ENCODE results near the gene CTAGE9. TPM values are rescaled to one million over a fixed set of nuclear protein-coding genes. Genes with fewer than 3 reads are reported as not detected.

CTAGE9 gene
- total and polyA plus RNA-seq, 2 donors (not counting 1 experiment from before 2014, with no cell fraction given), result not detected

GRCh38 chr6:131694832-131695426 lies 15.9 kb downstream of the CTAGE9 start:
- intact Hi-C loops (cut with micrococcal nuclease), result loop anchor here (1.0 kb wide), 1 partner anchor 215 kb away; no protein-coding TSS in a partner anchor
- TF ChIP-seq, protein P1, sequence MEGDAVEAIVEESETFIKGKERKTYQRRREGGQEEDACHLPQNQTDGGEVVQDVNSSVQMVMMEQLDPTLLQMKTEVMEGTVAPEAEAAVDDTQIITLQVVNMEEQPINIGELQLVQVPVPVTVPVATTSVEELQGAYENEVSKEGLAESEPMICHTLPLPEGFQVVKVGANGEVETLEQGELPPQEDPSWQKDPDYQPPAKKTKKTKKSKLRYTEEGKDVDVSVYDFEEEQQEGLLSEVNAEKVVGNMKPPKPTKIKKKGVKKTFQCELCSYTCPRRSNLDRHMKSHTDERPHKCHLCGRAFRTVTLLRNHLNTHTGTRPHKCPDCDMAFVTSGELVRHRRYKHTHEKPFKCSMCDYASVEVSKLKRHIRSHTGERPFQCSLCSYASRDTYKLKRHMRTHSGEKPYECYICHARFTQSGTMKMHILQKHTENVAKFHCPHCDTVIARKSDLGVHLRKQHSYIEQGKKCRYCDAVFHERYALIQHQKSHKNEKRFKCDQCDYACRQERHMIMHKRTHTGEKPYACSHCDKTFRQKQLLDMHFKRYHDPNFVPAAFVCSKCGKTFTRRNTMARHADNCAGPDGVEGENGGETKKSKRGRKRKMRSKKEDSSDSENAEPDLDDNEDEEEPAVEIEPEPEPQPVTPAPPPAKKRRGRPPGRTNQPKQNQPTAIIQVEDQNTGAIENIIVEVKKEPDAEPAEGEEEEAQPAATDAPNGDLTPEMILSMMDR (IDR thresholded peaks at IDR 0.05), result peak; percentile 74
- TF ChIP-seq EZH2 (IDR thresholded peaks at IDR 0.05; ENCODE audit: borderline replicate concordance, insufficient read depth, low read depth, low read length, poor library complexity, severe bottlenecking), result no peak
- Histone ChIP-seq H3K36me3 (replicated peaks in 1 of 2; ENCODE audit: control extremely low read depth in 1 of 2, control insufficient read depth in 1 of 2, extremely low read depth in 1 of 2, insufficient read depth in 2 of 2, low read length in 1 of 2) (no peaks in the 10 kb centered on the region), H3K9ac (ENCODE audit: low read length) (no peak overlapping the region), H3K4me1 (ENCODE audit: control insufficient read depth in 2 of 2, insufficient read depth in 2 of 2, low read length in 2 of 2) (peaks cover 18 to 24% of the 10 kb centered on the region in 2 donors), H3K9me3 (ENCODE audit: control extremely low read depth in 1 of 3, control insufficient read depth in 2 of 3, insufficient read depth in 1 of 3, low read length in 2 of 3) (no peaks in the 10 kb centered on the region), H3K79me2 (ENCODE audit: control insufficient read depth, insufficient read depth, low read length) (no peaks in the 10 kb centered on the region), H3K27me3 (replicated peaks in 1 of 4; ENCODE audit: control extremely low read depth in 1 of 4, control insufficient read depth in 3 of 4, insufficient read depth in 4 of 4, low read length in 3 of 4) (no peaks in the 10 kb centered on the region), H3K4me3 (ENCODE audit: control extremely low read depth in 1 of 5, extremely low read depth in 1 of 5, insufficient read depth in 1 of 5, low read depth in 2 of 5, low read length in 4 of 5) (no peak overlapping the region), H4K20me1 (ENCODE audit: control insufficient read depth, insufficient read depth, low read length, poor library complexity, severe bottlenecking) (no peaks in the 10 kb centered on the region), H3K27ac (ENCODE audit: low read length in 2 of 2) (no peak overlapping the region), H2AFZ (ENCODE audit: insufficient read depth, low read depth, low read length, poor library complexity, severe bottlenecking) (no peak overlapping the region), H3K4me2 (replicated peaks; ENCODE audit: low read depth, low read length, poor library complexity, severe bottlenecking) (no peak overlapping the region)
- ChIA-PET POLR2A (no interaction called here), CTCF (interaction anchor here (1.0 to 4.2 kb wide), 10 partner anchors 11 to 523 kb away, joined by 3 to 72 read pairs (median 4); partner anchors contain the start of gene MED23)
- H3K4me1 Mint-ChIP-seq, result peaks cover 21% of the 10 kb centered on the region
- no peak overlapping the region for H3K4me3 Mint-ChIP-seq
- no peak overlapping the region for H3K27ac Mint-ChIP-seq
- ATAC-seq (ENCODE audit: low read depth) (peak; percentile 82), DNase-seq (peak; percentile 65)
- WGBS (ENCODE audit: insufficient coverage), result no CpG with 5 or more reads among the region's 2 CpGs
- no peaks in the 10 kb centered on the region for H3K9me3 Mint-ChIP-seq (ENCODE audit: insufficient read depth)
- no peaks in the 10 kb centered on the region for H3K27me3 Mint-ChIP-seq

DNA sequence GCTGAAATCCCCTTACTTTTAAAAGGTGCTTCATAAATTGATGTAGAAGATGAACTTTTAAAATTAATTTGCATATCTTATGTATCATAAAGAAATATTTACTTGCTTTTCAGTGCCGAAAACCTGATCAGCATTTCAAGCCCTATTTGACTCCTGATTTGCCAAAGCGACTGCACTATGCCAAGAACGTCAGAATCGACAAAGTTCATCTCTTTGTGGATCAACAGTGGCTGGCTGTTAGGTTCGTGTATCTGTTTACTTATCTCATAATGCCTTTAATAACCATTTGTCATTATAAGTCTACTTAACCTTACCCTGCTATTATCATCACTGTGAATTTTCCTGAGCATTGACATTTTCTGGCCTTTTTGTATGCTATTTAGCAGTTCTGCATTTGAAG lies 17.4 kb downstream of the CTAGE9 start:
- Histone ChIP-seq H4K20me1 (ENCODE audit: control insufficient read depth, insufficient read depth, low read length, poor library complexity, severe bottlenecking) (no peaks in the 10 kb centered on the region), H3K4me2 (replicated peaks; ENCODE audit: low read depth, low read length, poor library complexity, severe bottlenecking) (no peak overlapping the region), H3K27me3 (replicated peaks in 1 of 4; ENCODE audit: control extremely low read depth in 1 of 4, control insufficient read depth in 3 of 4, insufficient read depth in 4 of 4, low read length in 3 of 4) (no peaks in the 10 kb centered on the region), H3K9ac (ENCODE audit: low read length) (no peak overlapping the region), H3K36me3 (replicated peaks in 1 of 2; ENCODE audit: control extremely low read depth in 1 of 2, control insufficient read depth in 1 of 2, extremely low read depth in 1 of 2, insufficient read depth in 2 of 2, low read length in 1 of 2) (no peaks in the 10 kb centered on the region), H3K79me2 (ENCODE audit: control insufficient read depth, insufficient read depth, low read length) (no peaks in the 10 kb centered on the region), H3K4me3 (ENCODE audit: control extremely low read depth in 1 of 5, extremely low read depth in 1 of 5, insufficient read depth in 1 of 5, low read depth in 2 of 5, low read length in 4 of 5) (no peak overlapping the region), H3K27ac (ENCODE audit: low read length in 2 of 2) (no peak overlapping the region), H2AFZ (ENCODE audit: insufficient read depth, low read depth, low read length, poor library complexity, severe bottlenecking) (no peak overlapping the region), H3K4me1 (ENCODE audit: control insufficient read depth in 2 of 2, insufficient read depth in 2 of 2, low read length in 2 of 2) (peaks cover 34 to 39% of the 10 kb centered on the region in 2 donors), H3K9me3 (ENCODE audit: control extremely low read depth in 1 of 3, control insufficient read depth in 2 of 3, insufficient read depth in 1 of 3, low read length in 2 of 3) (no peaks in the 10 kb centered on the region)
- H3K4me1 Mint-ChIP-seq, result peaks cover 35% of the 10 kb centered on the region
- ChIA-PET CTCF (interaction anchor here (0.5 to 4.2 kb wide), 5 partner anchors 20 to 217 kb away, joined by 3 to 72 read pairs (median 4); partner anchors contain the start of gene MED23), POLR2A (no interaction called here)
- intact Hi-C loops (cut with micrococcal nuclease), result no loop called here
- H3K9me3 Mint-ChIP-seq (ENCODE audit: insufficient read depth), result no peaks in the 10 kb centered on the region
- WGBS (ENCODE audit: insufficient coverage), result 100% methylated on average over 4 of the region's 5 CpGs
- no peak overlapping the region for H3K27ac Mint-ChIP-seq
- ATAC-seq (ENCODE audit: low read depth) (no peak), DNase-seq (no peak)
- no peaks in the 10 kb centered on the region for H3K27me3 Mint-ChIP-seq
- TF ChIP-seq, protein P1 (IDR thresholded peaks at IDR 0.05), result no peak
- TF ChIP-seq EZH2 (IDR thresholded peaks at IDR 0.05; ENCODE audit: borderline replicate concordance, insufficient read depth, low read depth, low read length, poor library complexity, severe bottlenecking), result no peak
- H3K4me3 Mint-ChIP-seq, result no peak overlapping the region
